GM23338 (cell line): ENCODE results near the gene ABCF3. TPM values are rescaled to one million over a fixed set of nuclear protein-coding genes. Genes with fewer than 3 reads are reported as not detected.
"Not testable (repeated sequence)": the region's sequence is repeated elsewhere in the genome, so short reads cannot be mapped to it uniquely, and the experiment has no call there.

Source experiments
- ATAC-seq: fragments of 200-7000 bp; cut with Tn5 transposase; 3 replicates; pipeline ENCODE4 v1.9.1; 2020
- DNase-seq: peaks from one replicate; pipeline ENCODE4 v3.0.0-alpha.2; 2015; ENCODE audit warnings: low spot score
- H2AFZ ChIP-seq: fragments of 200-600 bp; sonication (generic); 2 replicates; pipeline ENCODE4 v1.8.0; 2016; ENCODE audit warnings: antibody characterized with exemption, mild to moderate bottlenecking, moderate library complexity
- H3F3A ChIP-seq: fragments of 200-600 bp; sonication (generic); replicated peaks from 2 replicates; pipeline ENCODE4 v1.8.0; 2017; ENCODE audit warnings: antibody characterized with exemption, mixed run types, low read depth
- H3K27ac ChIP-seq: fragments of 200-600 bp; sonication (generic); 2 replicates; pipeline ENCODE4 v1.6.1; 2016; ENCODE audit warnings: low read depth
- H3K27me3 ChIP-seq: fragments of 200-600 bp; sonication (generic); 2 replicates; pipeline ENCODE4 v1.8.0; 2016; ENCODE audit warnings: mild to moderate bottlenecking, mixed run types, moderate library complexity; ENCODE audit not compliant: insufficient read depth
- H3K36me3 ChIP-seq: fragments of 200-600 bp; sonication (generic); 2 replicates; pipeline ENCODE4 v1.8.0; 2016; ENCODE audit warnings: mild to moderate bottlenecking; ENCODE audit not compliant: insufficient read depth
- H3K4me1 ChIP-seq: fragments of 200-600 bp; sonication (generic); 2 replicates; pipeline ENCODE4 v1.8.0; 2016; ENCODE audit warnings: mild to moderate bottlenecking, moderate library complexity; ENCODE audit not compliant: insufficient read depth
- H3K4me2 ChIP-seq: fragments of 200-600 bp; sonication (generic); 2 replicates; pipeline ENCODE4 v1.7.1; 2017; ENCODE audit warnings: mixed run types
- H3K4me3 ChIP-seq: fragments of 200-600 bp; sonication (generic); 2 replicates; pipeline ENCODE4 v1.6.1; 2016; ENCODE audit warnings: mixed run types
- H3K79me2 ChIP-seq: fragments of 200-600 bp; sonication (generic); replicated peaks from 2 replicates; pipeline ENCODE4 v1.8.0; 2017; ENCODE audit warnings: mild to moderate bottlenecking; ENCODE audit not compliant: insufficient read depth
- H3K9me2 ChIP-seq: fragments of 200-600 bp; sonication (generic); 2 replicates; pipeline ENCODE4 v1.8.0; 2017; ENCODE audit not compliant: insufficient read depth
- H4K20me1 ChIP-seq: fragments of 200-600 bp; sonication (generic); replicated peaks from 2 replicates; pipeline ENCODE4 v1.8.0; 2017; ENCODE audit warnings: mild to moderate bottlenecking; ENCODE audit not compliant: insufficient read depth
- H3K27ac Mint-ChIP-seq: 2 replicates; pipeline ENCODE4 v1.8.0; 2020; ENCODE audit warnings: inconsistent platforms, mild to moderate bottlenecking, moderate library complexity, mixed read lengths
- H3K27me3 Mint-ChIP-seq: 3 replicates; pipeline ENCODE4 v1.8.0; 2022; ENCODE audit warnings: low read depth, mild to moderate bottlenecking, moderate library complexity, mixed read lengths, inconsistent platforms; ENCODE audit not compliant: insufficient read depth, poor library complexity
- H3K36me3 Mint-ChIP-seq: 3 replicates; pipeline ENCODE4 v1.8.0; 2021; ENCODE audit warnings: low read depth, mild to moderate bottlenecking, inconsistent platforms, moderate library complexity, mixed read lengths
- H3K4me1 Mint-ChIP-seq: 3 replicates; pipeline ENCODE4 v1.8.0; 2020; ENCODE audit warnings: mild to moderate bottlenecking, inconsistent platforms, mixed read lengths
- H3K4me3 Mint-ChIP-seq: 3 replicates; pipeline ENCODE4 v1.8.0; 2021; ENCODE audit warnings: moderate library complexity, mild to moderate bottlenecking, inconsistent platforms, mixed read lengths
- H3K9me3 Mint-ChIP-seq: 3 replicates; pipeline ENCODE4 v1.8.0; 2020; ENCODE audit warnings: moderate library complexity, mild to moderate bottlenecking, inconsistent platforms, mixed read lengths
- REST ChIP-seq: IDR thresholded peaks from one replicate; pipeline ENCODE4 v1.6.1; 2018; ENCODE audit warnings: antibody characterized with exemption; ENCODE audit not compliant: unreplicated experiment
- STAT1 ChIP-seq: IDR thresholded peaks from one replicate; pipeline ENCODE4 v1.6.1; 2016; ENCODE audit warnings: antibody characterized with exemption; ENCODE audit not compliant: unreplicated experiment
- ZNF114 ChIP-seq: fragments of 250-450 bp; sonication (Bioruptor Pico); IDR thresholded peaks from 2 replicates; pipeline ENCODE4 v1.5.0; 2020; ENCODE audit warnings: mild to moderate bottlenecking, moderate library complexity
- polyA plus RNA-seq: library from polyadenylated mRNA; unstranded; fragments of >200 nt; fragmentation: Nextera tagmentation; extraction: Ambion mirVana; gene quantifications from 2 replicates; pipeline ENCODE4 v1.2.1, GENCODE V29; 2016
- total RNA-seq: library from RNA; depleted of rRNA; stranded (reverse); fragments of >200 nt; shearing (Covaris generic); gene quantifications from 2 replicates; pipeline ENCODE4 v1.2.3, GENCODE V29; 2014
- TF ChIP-seq, protein P1 (sequence below), 2 experiments: fragments of 200-600 bp in 1 of 2; sonication (generic) in 1 of 2; conservative IDR thresholded peaks; 2 replicates each; pipeline versions ENCODE4 v1.5.1 to v1.6.1; 2016 to 2017; ENCODE audit warnings: antibody characterized with exemption in 2 of 2, low read depth in 2 of 2, mild to moderate bottlenecking in 2 of 2, moderate library complexity in 1 of 2

Gene ABCF3
- total and polyA plus RNA-seq, 2 experiments from 2014 or later, result 33.4 to 48.9 TPM

DNA sequence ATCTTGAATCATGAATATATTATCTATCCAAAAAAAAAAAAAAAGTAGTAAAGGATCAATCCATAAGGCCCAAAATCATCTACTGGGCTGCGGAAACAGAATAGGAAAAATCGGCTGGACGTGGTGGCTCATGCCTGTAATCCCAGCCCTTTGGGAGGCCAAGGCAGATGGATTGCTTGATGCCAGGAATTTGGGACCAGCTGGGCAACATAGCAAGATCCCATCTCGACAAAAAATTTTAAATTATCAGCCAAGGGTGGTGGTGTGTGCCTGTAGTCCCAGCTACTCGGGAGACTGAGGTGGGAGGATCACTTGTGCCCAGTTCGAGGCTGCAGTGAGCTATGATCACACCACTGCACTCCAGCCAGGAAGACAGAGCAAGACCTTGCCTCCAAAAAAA is 36.9 kb upstream of the ABCF3 start:
- ATAC-seq, result no peak
- H3K4me3 Mint-ChIP-seq, result no peak overlapping the region
- H2AFZ ChIP-seq, result no peak overlapping the region
- H3F3A ChIP-seq, result no peaks in the 10 kb centered on the region
- peaks cover 4% of the 10 kb centered on the region for H3K27me3 Mint-ChIP-seq
- H4K20me1 ChIP-seq, result no peaks in the 10 kb centered on the region
- no peak overlapping the region for H3K27ac Mint-ChIP-seq
- 0 out of 2 replicates have a peak, but pooled peaks cover under 1% of the 10 kb centered on the region for H3K79me2 ChIP-seq
- H3K9me3 Mint-ChIP-seq, result no peaks in the 10 kb centered on the region
- no peaks in the 10 kb centered on the region for H3K36me3 ChIP-seq
- H3K4me1 Mint-ChIP-seq, result peaks cover 7% of the 10 kb centered on the region; the same call in 2 of the 3 replicates
- no peak overlapping the region for H3K4me2 ChIP-seq
- DNase-seq, result no peak
- H3K27ac ChIP-seq, result no peak overlapping the region
- no peak overlapping the region for H3K4me3 ChIP-seq
- H3K9me2 ChIP-seq, result no peaks in the 10 kb centered on the region
- TF ChIP-seq, protein P1, sequence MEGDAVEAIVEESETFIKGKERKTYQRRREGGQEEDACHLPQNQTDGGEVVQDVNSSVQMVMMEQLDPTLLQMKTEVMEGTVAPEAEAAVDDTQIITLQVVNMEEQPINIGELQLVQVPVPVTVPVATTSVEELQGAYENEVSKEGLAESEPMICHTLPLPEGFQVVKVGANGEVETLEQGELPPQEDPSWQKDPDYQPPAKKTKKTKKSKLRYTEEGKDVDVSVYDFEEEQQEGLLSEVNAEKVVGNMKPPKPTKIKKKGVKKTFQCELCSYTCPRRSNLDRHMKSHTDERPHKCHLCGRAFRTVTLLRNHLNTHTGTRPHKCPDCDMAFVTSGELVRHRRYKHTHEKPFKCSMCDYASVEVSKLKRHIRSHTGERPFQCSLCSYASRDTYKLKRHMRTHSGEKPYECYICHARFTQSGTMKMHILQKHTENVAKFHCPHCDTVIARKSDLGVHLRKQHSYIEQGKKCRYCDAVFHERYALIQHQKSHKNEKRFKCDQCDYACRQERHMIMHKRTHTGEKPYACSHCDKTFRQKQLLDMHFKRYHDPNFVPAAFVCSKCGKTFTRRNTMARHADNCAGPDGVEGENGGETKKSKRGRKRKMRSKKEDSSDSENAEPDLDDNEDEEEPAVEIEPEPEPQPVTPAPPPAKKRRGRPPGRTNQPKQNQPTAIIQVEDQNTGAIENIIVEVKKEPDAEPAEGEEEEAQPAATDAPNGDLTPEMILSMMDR (conservative IDR thresholded peaks at IDR 0.05; ENCODE audit: low read depth in 2 of 2), result no peak
- TF ChIP-seq STAT1 (no peak), REST (no peak), ZNF114 (no peak)
- peaks cover 11% of the 10 kb centered on the region; the same call in 1 of the 3 replicates for H3K36me3 Mint-ChIP-seq
- H3K27me3 ChIP-seq, result no peaks in the 10 kb centered on the region
- no peaks in the 10 kb centered on the region for H3K4me1 ChIP-seq

DNA sequence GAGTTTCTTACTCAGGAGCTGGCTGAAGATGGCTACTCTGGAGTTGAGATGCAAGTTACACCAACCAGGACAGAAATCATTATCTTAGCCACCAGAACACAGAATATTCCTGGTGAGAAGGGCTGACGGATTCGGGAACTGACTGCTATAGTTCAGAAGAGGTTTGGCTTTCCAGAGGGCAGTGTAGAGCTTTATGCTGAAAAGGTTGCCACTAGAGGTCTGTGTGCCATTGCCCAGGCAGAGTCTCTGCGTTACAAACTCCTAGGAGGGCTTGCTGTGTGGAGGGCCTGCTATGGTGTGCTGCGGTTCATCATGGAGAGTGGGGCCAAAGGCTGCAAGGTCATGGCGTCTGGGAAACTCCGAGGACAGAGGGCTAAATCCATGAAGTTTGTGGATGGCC is 36.2 kb upstream of the ABCF3 start:
- peak; percentile 81 for ATAC-seq
- not testable (repeated sequence) for H3K27ac ChIP-seq, H3K4me3 ChIP-seq, H2AFZ ChIP-seq, H3K36me3 ChIP-seq, H3K27me3 ChIP-seq, H3K4me2 ChIP-seq, H3K9me2 ChIP-seq, H3K27me3 Mint-ChIP-seq, H3K9me3 Mint-ChIP-seq, H3K4me1 ChIP-seq, H3K79me2 ChIP-seq, H3F3A ChIP-seq, H3K4me3 Mint-ChIP-seq, H3K36me3 Mint-ChIP-seq, H4K20me1 ChIP-seq
- peak; percentile 53 for DNase-seq
- TF ChIP-seq, protein P1 (conservative IDR thresholded peaks at IDR 0.05; ENCODE audit: low read depth in 2 of 2), result peak; percentile 26 to 52; a peak in 2 of 4 replicates
- H3K4me1 Mint-ChIP-seq, result peaks cover 11% of the 10 kb centered on the region; the same call in 2 of the 3 replicates
- 0 out of 2 replicates have a peak overlapping the region, but pooled peaks have one; percentile 70 for H3K27ac Mint-ChIP-seq
